Measurements from ENCODE around the gene DPEP2NB. TPM values are rescaled to one million over a fixed set of nuclear protein-coding genes. Genes with fewer than 3 reads are reported as not detected.

DPEP2NB gene, protein sequence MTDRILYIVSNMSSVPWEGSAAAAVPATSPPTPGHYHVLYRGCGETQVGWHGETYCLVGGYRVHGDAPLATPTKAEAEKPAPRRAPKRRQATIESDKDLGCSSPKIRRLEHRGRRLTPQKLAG
- not detected in 2 replicates for total RNA-seq (2014; rRNA removed; shearing (Covaris generic))
- not detected in 2 replicates for polyA plus RNA-seq (2015; cell fraction: cytosol; rRNA removed)
- not detected in 2 replicates for polyA plus RNA-seq (2015; cell fraction: nucleus; rRNA removed)

DNA sequence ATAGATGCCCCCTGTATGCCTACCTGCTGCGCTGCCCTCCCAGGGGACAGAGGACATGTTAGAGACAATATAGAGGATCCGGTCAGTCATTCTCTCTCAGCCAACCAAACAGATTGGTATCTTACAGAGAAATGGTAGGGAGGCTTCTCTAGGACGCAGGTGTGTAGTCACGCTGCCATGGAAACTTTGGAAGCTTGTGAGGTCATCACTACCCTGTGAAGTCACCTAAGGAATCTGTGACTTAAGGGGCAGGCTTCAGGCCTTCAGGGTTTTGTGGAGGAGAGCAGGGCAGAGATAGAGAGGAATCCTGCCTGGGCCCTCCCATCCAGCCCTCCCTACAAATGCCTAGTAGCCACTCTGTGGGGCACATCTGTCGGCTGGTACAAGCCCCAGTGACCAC lies at the start of gene DPEP2NB:
Gene DPEP2NB (minus strand): TSS at position 231 of the 400 bp plus-strand sequence. CDS start 141 bp downstream, at position 90.
- DNase-seq (ENCODE audit: low read depth), result no peak

DNA sequence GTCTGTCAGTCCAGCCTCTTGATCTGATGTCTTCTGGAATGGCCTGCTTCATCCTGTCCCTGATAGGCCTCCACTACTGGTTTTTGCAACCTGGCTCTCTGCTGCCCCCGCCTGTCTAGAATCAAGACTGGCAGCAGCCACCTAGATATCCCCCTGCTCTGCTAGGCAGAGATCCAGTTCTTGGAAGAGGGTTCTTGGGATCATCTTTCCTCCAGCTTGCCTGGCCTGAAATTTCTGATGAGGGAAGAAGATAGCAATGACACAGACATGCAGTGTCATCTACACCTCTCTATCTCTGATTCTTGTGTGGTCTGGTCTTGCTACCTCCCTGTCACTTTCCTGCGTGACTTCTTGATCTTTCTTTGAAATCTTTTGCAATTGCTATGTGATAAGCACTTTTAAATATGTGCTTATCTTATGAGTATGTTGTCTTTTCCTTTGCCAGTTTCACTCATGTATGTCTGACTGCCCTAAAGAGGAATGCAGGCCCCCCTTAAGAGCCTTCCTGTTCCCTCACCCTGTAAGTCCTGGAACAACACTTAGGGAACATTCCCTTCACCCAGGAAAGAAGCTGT lies 49.2 kb upstream of the DPEP2NB start:
- peak; percentile 51 for DNase-seq (ENCODE audit: low read depth)

DNA sequence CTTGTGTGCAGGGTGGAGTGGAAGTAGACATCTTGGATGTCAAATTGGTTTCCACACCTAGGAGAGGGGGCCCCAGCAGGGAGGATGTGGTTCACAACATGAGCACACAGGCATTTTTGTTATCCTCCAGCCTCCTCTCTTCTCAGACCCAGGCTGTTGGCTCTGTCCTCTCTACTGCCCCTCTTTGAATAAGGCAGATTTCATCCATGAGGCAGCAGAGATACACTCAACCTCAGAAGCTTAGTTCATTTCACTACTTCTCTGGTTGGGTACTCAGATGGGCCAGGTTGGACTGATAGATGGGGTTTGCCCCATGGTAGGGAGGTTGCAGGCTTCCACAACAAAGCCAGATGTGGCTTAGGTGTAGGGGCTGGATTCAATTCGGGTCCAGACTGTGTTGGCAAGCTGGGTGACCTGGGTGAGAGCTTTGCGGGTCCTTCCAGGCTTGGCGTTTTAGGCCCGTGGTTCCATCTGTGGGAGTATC lies 47.2 kb upstream of the DPEP2NB start:
- DNase-seq (ENCODE audit: low read depth), result no peak

DNA sequence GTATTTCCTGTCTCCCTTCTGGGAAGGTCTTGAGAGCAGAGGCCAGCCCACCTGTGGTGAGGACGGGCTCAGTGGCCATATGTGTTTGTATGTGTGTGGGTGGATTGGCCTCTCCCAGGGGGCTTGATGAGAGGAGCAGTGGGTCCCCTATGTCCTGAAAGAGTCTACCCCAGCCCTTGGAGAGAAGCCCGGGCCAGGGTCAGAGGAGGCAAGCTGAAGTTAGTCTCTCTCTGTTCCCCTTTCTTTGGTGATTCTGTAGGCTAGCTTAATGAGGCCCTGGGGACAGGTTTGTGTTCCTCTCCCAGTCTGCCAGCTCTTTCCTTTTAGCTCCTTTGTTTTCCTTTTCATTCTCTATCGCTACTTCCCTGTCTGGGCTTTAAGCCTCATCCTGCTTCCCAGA lies 45.7 kb upstream of the DPEP2NB start:
- no peak for DNase-seq (ENCODE audit: low read depth)

DNA sequence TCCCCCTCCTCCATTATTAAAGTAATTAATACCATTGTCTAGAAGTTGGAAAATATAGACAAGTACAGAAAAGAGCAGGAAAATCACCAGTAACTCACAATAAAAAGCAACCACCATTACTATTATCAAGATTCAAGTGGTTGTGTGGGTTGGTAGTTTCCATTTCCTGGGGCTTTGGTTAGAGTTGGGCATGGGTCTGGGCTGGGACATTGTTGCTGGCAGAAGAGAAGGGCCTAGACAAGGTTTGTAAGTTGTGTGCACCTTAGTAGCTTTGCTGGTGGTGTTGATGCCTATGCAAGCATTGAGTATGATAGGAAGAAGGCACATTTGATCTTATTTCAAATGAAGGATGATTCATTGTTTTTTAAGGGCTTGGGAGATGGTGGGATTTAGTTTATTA lies 44.1 kb upstream of the DPEP2NB start:
- DNase-seq (ENCODE audit: low read depth), result no peak

DNA sequence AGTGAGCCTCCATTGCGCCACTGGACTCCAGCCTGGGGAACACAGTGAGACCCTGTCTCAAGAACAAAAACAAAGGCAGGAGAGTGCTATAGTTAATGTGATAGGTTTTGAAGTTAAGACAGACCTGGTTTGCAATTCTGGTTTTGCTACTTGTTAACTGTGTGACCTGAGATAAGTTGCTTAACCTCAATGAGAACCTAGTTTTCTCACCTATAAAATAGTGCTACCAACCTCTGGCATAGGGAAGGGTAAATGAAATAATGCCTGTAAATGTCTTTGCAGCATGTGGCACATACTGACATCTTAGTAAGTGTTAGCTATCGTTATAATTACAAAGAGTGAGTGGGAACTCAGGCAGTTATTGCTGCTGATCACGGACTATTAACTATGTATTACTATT lies 39.7 kb upstream of the DPEP2NB start:
- DNase-seq (ENCODE audit: low read depth), result no peak

DNA sequence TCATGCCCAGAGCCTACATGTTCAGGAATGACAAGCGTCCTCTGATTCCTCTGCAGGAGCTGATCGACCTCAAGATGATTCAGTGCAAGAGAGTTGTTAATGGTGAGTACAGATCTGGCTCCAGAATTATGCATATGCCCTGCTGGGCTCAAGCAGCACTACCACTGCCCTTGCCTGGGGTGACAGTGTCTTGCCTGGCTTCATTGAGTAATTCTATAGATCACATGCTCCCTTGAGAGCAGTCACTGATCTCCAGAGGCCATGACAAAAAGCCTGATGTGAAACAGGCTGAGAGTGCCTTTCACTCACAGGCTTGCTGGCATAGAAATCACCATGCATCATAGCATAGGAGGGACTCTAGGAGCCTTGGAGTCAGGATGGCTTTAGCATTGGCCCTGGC lies 33.7 kb upstream of the DPEP2NB start:
- no peak for DNase-seq (ENCODE audit: low read depth)

DNA sequence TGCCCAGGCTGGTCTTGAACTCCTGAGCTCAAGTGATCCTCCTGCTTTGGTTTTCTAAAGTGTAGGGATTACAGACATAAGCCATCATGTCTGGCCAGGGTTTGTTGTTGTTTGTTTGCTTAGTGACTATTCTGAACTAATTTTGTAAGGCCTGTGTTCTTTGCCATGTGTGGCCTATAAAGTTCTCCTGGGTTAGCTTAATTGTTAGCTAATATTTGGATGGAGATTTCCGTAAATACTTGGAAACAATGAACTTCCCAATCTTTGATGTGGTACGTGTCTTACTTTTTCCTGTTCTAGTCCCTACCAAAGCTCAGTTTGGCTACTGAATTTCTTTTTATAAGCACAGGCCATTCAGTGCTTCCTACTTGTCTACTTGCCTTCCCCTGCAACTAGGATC lies 32.3 kb upstream of the DPEP2NB start:
- DNase-seq (ENCODE audit: low read depth), result no peak

DNA sequence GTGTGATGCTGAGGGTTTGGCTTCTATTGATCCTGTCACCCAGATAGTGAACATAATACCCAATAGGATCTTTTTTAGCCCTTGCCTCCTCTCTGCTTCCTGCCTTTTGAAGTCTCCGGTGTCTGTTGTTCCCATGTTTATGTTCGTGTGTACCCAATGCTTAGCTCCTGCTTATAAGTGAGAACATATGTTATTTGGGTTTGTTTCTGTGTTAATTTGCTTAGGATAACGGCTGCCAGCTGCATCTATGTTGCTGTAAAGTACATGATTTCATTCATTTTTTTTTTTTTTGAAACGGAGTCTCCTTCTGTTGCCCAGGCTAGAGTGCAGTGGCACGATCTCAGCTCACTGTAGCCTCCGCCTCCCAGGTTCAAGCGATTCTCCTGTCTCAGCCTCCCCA lies 30.4 kb upstream of the DPEP2NB start:
- DNase-seq (ENCODE audit: low read depth), result no peak

DNA sequence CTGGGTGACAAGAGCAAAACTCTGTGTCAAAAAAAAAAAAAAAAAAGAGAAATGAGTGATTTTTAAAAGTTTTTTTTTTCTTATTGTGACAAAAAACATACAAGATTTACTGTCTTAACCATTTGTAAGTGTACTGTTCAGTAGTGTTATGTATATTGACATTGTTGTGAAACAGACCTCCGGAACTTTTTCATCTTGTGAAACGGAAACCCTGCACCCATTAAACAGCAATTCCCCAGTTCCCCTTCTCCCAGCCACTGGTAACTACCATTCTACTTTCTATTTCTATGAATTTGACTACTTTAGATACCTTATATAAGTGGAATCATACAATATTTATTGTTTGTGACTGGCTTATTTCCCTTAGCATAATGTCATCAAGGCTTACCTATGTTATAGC lies 26.1 kb upstream of the DPEP2NB start:
- no peak for DNase-seq (ENCODE audit: low read depth)

DNA sequence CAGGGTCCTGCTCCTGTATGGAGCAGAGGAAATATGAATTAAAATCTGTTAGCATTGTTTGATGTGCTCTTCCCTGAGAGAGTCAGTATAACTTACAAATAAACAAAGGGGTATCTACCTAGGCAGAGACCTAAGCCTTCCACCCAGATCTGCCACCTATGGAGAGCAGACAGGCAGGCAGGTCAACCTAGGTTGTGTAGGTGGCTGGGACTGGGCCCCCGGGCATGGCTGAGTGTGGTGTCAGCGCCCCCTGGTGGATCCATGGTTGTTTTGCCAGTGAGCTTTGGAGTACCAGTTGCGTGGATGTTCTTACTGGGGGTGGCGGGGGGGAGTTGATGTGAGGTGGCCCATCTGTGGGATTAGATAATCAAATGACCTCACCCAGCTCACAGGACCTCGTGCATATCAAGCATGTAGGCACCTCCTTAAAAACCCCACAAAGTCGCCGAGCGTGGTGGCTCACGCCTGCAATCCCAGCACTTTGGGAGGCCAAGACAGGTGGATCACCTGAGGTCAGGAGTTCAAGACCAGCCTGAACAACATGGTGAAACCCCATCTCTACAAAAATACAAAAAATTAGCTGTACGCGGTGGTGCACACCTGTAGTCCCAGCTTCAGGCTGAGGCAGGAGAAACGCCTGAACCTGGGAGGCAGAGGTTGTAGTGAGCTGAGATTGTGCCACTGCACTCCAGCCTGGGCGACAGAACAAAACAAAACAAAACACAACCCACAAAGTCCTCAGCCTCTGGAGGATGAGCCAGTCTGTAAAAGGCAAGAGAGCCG lies 25.0 kb upstream of the DPEP2NB start:
- DNase-seq (ENCODE audit: low read depth), result peak; percentile 67

DNA sequence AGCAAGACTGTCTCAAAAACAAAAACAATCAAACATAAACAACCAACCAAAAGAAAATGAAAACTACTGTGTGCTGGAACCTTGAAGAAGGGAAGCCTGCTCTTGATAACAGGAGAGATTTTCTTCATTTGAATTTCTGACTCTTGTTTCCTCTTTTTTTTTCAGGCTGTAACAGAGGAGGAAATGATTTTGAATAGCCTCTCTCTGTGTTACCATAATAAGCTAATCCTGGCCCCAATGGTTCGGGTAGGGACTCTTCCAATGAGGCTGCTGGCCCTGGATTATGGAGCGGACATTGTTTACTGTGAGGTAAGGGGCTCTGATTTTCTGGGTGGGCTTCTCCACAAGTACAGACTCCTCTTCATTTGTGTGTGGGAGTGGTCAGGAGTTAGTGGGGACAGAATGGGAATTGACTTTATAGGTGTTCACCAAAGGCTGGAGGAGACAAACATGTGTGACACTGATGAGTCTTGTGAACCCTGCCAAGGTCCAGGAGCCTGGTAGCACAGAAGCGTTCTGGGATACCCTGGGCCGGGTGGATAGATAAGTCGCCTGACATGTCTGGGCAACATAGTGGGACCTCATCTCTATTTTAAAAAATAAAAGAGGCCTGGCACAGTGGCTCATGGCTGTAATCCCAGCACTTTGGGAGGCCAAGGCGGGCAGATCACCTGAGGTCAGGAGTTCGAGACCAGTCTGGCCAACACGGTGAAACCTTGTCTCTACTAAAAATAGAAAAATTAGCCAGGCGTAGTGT lies 22.3 kb upstream of the DPEP2NB start:
- DNase-seq (ENCODE audit: low read depth), result no peak

DNA sequence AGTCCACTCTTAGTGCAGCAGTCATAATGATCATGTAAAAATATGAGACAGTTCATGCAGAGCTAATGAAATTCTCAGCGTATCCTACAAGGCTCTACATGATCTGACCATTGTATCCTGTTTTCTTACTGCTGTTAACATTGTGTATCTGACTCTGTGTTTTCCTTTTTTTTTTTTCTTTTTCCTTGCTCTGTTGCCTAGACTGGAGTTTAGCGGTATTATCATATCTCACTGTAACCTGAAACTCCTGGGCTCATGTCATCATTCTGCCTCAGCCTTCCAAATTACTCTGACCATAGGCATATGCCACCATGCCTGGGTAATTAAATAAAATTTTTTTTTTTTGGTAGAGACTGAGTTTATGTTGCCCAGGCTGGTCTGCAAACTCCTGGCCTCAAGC lies 19.5 kb upstream of the DPEP2NB start:
- no peak for DNase-seq (ENCODE audit: low read depth)

DNA sequence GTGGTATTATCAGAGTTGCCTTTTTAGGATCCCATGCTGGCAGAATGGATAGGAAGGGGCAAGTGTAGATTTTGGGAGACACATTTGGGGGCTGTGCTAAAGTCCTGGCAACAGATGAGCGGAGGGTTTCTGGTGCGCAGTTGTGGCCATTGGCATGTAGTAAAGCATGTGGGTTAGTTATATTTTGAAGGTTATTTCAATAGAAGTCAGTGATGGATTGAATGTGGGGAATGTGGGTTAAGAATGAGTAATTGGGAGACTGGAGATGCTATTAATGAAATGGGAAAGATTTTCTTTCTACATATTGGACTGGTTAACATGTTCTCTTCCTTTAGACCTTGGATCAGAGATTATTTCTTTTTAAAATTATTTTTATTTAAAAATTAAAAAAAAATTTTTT lies 17.4 kb upstream of the DPEP2NB start:
- no peak for DNase-seq (ENCODE audit: low read depth)

DNA sequence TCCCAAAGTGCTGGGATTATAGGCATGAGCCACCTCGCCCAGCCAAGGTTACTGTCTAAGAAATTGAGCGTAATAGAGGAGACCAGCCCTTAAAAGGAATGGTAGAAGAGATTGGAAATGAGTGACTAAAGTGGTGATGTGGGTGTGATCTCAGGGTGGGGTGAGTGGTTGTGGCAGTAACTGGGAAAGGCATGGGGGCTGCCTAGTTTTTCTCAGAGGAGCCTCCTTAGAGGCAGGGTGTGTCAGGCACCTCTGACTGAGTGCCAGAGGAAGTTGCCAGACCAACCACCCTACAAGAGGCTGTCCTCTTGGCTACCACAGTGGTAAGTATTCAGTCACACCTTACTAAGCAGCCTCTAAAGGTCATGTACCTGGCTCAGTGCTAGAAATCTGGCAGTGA lies 16.2 kb upstream of the DPEP2NB start:
- DNase-seq (ENCODE audit: low read depth), result peak; percentile 31

DNA sequence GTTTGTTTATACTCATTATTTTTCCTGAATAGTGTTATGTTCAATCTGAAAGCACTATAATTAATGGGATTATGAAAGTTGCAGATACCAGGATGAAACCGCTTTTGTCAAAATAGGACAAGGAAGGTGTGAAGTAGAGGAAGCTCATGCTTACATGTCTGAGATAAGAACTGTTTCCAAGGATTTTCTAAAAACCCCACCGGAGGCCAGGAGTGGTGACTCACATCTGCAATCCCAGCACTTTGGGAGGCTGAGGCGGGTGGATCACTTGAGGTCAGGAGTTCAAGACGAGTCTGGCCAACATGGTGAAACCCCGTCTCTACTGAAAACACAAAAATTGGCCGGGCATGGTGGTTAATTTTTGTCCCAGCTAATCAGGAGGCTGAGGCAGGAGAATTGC lies 14.4 kb upstream of the DPEP2NB start:
- DNase-seq (ENCODE audit: low read depth), result peak; percentile 48

DNA sequence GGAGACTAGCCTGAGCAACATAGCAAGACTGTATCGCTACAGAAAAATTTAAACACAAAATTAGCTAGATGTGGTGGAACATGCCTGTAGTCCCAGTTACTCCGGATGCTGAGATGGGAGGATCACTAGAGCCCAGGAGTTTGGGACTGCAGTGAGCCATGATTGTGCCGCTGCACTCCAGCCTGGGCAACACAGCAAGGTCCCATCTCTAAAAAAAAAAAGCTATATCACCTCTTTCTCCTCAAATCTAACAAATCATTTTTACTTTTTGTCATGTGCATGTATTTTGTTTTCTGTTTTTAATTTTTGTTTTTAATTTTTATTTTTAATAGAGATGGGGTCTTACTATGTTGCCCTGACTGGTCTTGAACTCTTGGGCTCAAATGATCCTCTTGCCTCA lies 13.3 kb upstream of the DPEP2NB start:
- DNase-seq (ENCODE audit: low read depth), result no peak

DNA sequence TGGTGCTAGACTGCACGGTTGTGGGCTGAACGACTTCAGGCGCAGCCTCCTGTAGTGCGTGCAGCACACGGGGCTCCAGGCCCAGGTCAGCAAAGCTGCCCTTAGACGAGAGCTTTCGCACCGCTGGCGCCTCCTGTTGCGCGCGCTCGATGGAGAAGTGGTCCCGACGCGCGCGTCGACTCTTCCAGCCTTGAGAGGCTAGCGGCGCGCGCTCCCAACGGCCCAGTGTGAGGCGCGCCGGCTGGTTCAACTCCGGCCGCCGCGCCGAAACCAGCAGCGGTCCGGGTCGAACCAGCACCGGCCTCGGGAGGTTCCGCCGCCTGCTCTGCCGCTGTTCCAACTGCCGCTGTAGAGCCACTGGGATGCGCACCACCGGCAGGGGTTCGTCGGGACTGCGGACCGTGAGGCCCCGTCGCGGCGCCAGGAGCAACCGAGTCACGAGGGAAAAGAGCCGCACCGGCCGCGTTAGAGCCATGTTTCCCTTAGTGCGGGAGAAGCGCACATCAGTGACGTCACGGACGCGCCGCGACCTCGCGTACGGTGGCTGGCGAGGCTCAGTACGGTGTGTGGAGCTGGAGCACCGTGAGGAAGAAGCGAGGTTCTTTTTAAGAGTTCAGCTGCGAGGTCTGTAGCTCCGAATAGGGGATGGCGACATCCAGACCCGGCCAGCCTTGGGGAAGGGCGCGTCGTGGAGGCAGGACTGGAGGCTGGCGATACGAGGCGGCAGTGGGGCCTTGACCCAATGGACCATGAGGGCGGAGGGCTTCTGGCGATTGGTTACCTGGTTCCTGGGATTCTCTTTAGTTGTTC lies 7.2 kb upstream of the DPEP2NB start, which contains the start of the genes DDX28 and DUS2:
Gene DDX28 (minus strand): TSS at position 505 of the 810 bp plus-strand sequence. CDS start 30 bp downstream, at position 475.
Gene DUS2 (plus strand): TSS at position 557 of the 810 bp plus-strand sequence. CDS start 14,740 bp downstream, outside the sequence.
- peak; percentile 86 for DNase-seq (ENCODE audit: low read depth)

DNA sequence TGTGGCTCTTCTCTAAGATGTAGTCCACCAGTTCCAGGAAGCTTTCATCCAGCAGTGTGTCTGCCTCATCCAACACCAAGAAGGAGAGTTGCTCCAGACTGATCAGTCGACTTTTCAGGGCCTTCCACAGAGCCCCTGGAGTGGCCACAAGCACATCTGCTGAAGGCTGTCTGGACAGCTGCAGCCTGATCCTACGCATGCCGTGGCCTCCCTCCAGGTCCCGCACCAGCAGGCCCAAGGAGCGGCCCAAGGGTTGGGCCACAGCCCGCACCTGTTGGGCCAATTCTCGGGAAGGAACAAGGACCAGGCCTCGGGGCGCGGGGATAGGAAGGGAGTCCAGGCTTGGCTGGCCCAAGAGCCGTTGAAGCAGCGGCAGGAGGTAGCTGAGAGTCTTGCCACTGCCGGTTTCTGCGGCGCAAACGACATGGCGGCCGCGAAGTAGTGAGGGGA lies 6.6 kb upstream of the DPEP2NB start:
- no peak for DNase-seq (ENCODE audit: low read depth)

DNA sequence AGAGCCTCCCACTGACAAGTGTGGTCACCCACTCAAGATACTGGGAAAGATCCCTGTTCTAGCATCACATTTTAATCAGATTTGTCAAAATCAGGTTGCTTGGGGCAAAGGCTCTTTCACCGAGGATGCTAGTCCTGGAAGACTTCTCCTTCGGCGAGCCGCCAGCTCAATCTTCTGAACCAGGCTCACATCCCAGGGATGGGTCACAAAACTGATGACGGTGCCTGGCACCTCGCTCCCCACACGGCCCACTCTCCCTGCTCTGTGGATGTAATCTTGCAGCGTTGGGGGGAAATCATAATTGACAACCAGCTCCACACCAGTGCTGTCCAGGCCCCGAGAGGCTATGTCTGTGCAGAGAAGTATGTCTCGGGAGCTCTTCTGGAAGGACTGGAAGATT lies 5.8 kb upstream of the DPEP2NB start:
- no peak for DNase-seq (ENCODE audit: low read depth)

Measured in HT1080 (cell line).